ENCODE data around the gene GPC5. TPM values are rescaled to one million over a fixed set of nuclear protein-coding genes. Genes with fewer than 3 reads are reported as not detected.
A peak's percentile ranks its signal among the peaks of the same experiment; 100 is the strongest.

GPC5 gene
- total and polyA plus RNA-seq, 7 experiments from 2014 or later: 0.10 to 0.38 TPM; not detected in 5

DNA sequence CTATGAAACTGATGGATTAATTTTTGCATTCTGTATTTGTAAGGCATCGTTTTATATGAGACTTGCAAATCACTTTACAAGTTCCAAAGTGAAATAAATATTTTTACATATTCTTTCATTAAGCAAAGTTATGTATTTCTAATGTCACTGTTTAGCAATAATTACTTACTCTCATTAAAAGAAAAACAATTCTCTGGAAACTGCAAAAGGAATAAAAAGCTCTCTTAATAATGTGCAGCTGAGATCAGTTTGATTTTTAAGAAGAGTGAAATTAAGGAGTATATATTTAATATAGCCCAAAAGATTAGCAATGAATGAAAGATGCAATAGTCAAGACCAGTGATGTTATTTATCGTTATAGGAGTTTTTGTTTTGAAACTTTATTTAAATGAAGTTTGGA, 155.2 kb downstream of the GPC5 start:
- DNase-seq: no peak
- no peak overlapping the region for H3K27ac Mint-ChIP-seq
- no peaks in the 10 kb centered on the region for H3K36me3 Mint-ChIP-seq
- Histone ChIP-seq H3K4me3 (ENCODE audit: low read length) (no peak overlapping the region), H3K4me1 (ENCODE audit: control insufficient read depth in 2 of 2, insufficient read depth in 2 of 2, low read length in 2 of 2) (no peaks in the 10 kb centered on the region), H3K9me3 (ENCODE audit: control insufficient read depth in 2 of 3, low read length in 3 of 3) (no peaks in the 10 kb centered on the region), H3K27ac (ENCODE audit: low read depth, low read length) (no peak overlapping the region), H3K27me3 (ENCODE audit: control insufficient read depth in 2 of 2, insufficient read depth in 2 of 2, low read length in 2 of 2) (no peaks in the 10 kb centered on the region), H3K36me3 (ENCODE audit: control insufficient read depth in 2 of 3, insufficient read depth in 3 of 3, low read length in 3 of 3) (no peaks in the 10 kb centered on the region)
- ChIA-PET CTCF (no interaction called here), POLR2A (no interaction called here)
- peaks cover 0 to 16% (median 8%) of the 10 kb centered on the region in 11 donors for H3K9me3 Mint-ChIP-seq
- no peak for ATAC-seq
- H3K4me3 Mint-ChIP-seq: no peak overlapping the region
- H3K4me1 Mint-ChIP-seq: no peaks in the 10 kb centered on the region
- no peaks in the 10 kb centered on the region for H3K27me3 Mint-ChIP-seq
- intact Hi-C loops (cut with micrococcal nuclease): no loop called here

DNA sequence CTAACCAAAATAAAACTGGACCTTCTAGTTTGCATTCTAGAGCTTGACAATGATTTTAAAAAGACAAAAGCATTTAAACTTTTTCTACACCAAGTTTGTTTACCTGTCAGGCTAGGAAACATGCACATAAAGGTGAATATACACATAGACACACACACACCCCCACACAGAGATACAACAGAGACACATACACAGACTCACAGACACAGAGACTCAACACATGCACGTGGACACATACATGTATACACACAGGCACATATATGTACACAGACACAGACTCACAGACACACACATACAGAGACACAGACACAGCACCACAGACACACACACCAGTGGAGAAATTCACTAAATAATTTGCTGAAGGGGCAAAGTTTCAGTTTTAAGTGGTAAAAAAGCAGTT, 155.7 kb downstream of the GPC5 start:
- ChIA-PET CTCF (no interaction called here), POLR2A (no interaction called here)
- Histone ChIP-seq H3K27me3 (ENCODE audit: control insufficient read depth in 2 of 2, insufficient read depth in 2 of 2, low read length in 2 of 2) (no peaks in the 10 kb centered on the region), H3K9me3 (ENCODE audit: control insufficient read depth in 2 of 3, low read length in 3 of 3) (no peaks in the 10 kb centered on the region), H3K4me1 (ENCODE audit: control insufficient read depth in 2 of 2, insufficient read depth in 2 of 2, low read length in 2 of 2) (no peaks in the 10 kb centered on the region), H3K36me3 (ENCODE audit: control insufficient read depth in 2 of 3, insufficient read depth in 3 of 3, low read length in 3 of 3) (no peaks in the 10 kb centered on the region), H3K27ac (ENCODE audit: low read depth, low read length) (no peak overlapping the region), H3K4me3 (ENCODE audit: low read length) (no peak overlapping the region)
- DNase-seq: no peak
- Mint-ChIP-seq H3K4me3 (no peak overlapping the region), H3K4me1 (no peaks in the 10 kb centered on the region), H3K9me3 (peaks cover 0 to 16% (median 8%) of the 10 kb centered on the region in 11 donors), H3K36me3 (no peaks in the 10 kb centered on the region), H3K27me3 (no peaks in the 10 kb centered on the region), H3K27ac (no peak overlapping the region)
- intact Hi-C loops (cut with micrococcal nuclease): no loop called here
- ATAC-seq: no peak

DNA sequence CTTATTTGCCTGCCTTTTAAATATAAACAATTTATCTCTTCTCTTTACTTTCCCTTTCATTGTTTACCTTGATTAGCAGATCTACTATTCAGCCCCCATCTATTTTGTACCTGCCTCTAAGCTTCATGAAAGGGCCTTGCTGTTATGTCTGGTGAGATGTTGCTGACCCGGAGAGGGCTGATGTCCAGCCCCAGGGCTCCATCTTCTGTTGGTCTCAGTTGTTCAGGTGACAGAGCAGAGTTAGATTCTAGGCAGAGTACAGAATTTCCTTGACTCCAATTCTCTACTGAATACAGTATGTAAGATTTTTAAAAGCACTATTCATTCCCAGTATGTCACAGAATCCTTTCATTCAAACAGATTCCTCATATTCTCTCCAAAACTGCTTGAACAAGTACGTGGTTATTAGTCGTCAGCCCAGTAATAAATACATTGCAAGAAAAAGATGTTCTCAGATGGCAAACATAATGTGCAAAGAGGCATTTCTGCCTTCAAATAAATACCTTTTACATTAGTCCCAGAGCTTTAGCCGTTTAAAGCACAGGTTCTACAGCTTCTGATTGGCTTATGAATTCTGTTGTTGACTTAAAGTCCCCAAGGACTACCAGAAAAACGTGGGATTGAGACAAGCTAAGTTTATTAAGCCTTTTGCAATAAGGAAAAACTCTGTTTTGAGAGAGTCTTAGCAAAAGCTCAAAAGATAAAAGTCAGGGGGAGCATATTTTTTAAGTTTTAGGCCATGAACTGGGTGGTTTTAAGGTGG, 159.1 kb downstream of the GPC5 start:
- no peak for ATAC-seq
- Histone ChIP-seq H3K27me3 (ENCODE audit: control insufficient read depth in 2 of 2, insufficient read depth in 2 of 2, low read length in 2 of 2) (no peaks in the 10 kb centered on the region), H3K4me3 (ENCODE audit: low read length) (no peak overlapping the region), H3K9me3 (ENCODE audit: control insufficient read depth in 2 of 3, low read length in 3 of 3) (no peaks in the 10 kb centered on the region), H3K27ac (ENCODE audit: low read depth, low read length) (no peak overlapping the region), H3K36me3 (ENCODE audit: control insufficient read depth in 2 of 3, insufficient read depth in 3 of 3, low read length in 3 of 3) (no peaks in the 10 kb centered on the region), H3K4me1 (ENCODE audit: control insufficient read depth in 2 of 2, insufficient read depth in 2 of 2, low read length in 2 of 2) (no peaks in the 10 kb centered on the region)
- Mint-ChIP-seq H3K4me1 (no peaks in the 10 kb centered on the region), H3K27ac (no peak overlapping the region), H3K27me3 (no peaks in the 10 kb centered on the region), H3K4me3 (no peak overlapping the region), H3K36me3 (no peaks in the 10 kb centered on the region), H3K9me3 (peaks cover 0 to 9% (median 0%) of the 10 kb centered on the region in 11 donors)
- ChIA-PET CTCF (no interaction called here), POLR2A (no interaction called here)
- DNase-seq: no peak
- intact Hi-C loops (cut with micrococcal nuclease): no loop called here

DNA sequence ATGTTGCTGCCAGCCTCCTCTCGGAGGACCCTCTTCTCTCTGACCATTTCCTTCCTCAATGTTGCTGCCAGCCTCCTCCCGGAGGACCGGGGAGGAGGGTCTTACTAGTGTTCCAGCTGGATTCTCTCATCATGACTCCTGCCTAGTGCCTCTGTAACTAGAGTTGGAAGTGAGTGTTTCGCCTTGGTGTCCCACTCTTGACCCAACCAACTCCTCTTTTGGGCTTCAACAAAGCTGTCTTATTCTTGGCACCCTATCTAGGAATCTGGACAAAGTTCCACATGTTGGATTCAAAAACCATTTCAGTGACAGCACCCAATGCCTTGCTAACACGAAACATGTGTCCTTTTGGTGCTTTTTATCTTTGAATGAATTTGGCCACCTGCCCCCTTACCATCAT, 165.4 kb downstream of the GPC5 start:
- H3K27me3 Mint-ChIP-seq: peaks cover 0 to 5% (median 0%) of the 10 kb centered on the region in 5 donors
- CTCF ChIA-PET: no interaction called here
- no peak for DNase-seq

DNA sequence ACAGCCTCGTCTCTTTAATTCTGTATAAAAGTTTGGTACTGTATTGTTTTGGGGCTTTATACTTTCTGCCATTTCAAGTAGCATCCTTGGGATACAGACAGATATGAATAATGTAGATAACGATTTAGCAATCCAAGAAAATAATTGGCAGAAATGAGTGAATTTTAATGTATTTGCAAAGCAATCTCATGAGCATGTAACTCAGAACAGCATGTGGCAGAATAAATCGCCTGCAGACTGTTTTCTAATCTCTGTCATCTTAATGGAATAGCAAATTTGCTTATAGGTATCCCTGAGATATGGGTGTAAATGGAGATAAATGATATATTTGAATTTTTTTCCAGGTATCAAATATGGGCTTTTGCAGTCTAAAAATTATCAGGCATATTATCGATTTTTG, 166.0 kb downstream of the GPC5 start:
- Histone ChIP-seq H3K9me3 (ENCODE audit: control insufficient read depth in 2 of 3, low read length in 3 of 3) (no peaks in the 10 kb centered on the region), H3K27ac (ENCODE audit: low read depth, low read length) (no peak overlapping the region), H3K27me3 (ENCODE audit: control insufficient read depth in 2 of 2, insufficient read depth in 2 of 2, low read length in 2 of 2) (no peaks in the 10 kb centered on the region), H3K36me3 (ENCODE audit: control insufficient read depth in 2 of 3, insufficient read depth in 3 of 3, low read length in 3 of 3) (no peaks in the 10 kb centered on the region), H3K4me1 (ENCODE audit: control insufficient read depth in 2 of 2, insufficient read depth in 2 of 2, low read length in 2 of 2) (no peaks in the 10 kb centered on the region), H3K4me3 (ENCODE audit: low read length) (no peak overlapping the region)
- Mint-ChIP-seq H3K27ac (no peak overlapping the region), H3K4me1 (no peaks in the 10 kb centered on the region), H3K27me3 (peaks cover 0 to 11% (median 0%) of the 10 kb centered on the region in 5 donors), H3K4me3 (no peak overlapping the region), H3K36me3 (no peaks in the 10 kb centered on the region), H3K9me3 (peaks cover 0 to 6% (median 0%) of the 10 kb centered on the region in 11 donors)
- no peak for DNase-seq
- ATAC-seq: no peak
- intact Hi-C loops (cut with micrococcal nuclease): no loop called here
- CTCF ChIA-PET: no interaction called here
- POLR2A ChIA-PET: no interaction called here

More for the DNA sequence above, 165.4 kb downstream of the GPC5 start:
- H3K4me3 ChIP-seq (ENCODE audit: low read length): no peak overlapping the region
- intact Hi-C loops (cut with micrococcal nuclease): no loop called here
- no peaks in the 10 kb centered on the region for H3K4me1 ChIP-seq (ENCODE audit: control insufficient read depth in 2 of 2, insufficient read depth in 2 of 2, low read length in 2 of 2)
- H3K4me1 Mint-ChIP-seq: no peaks in the 10 kb centered on the region
- POLR2A ChIA-PET: no interaction called here
- no peak overlapping the region for H3K27ac Mint-ChIP-seq
- H3K36me3 ChIP-seq (ENCODE audit: control insufficient read depth in 2 of 3, insufficient read depth in 3 of 3, low read length in 3 of 3): no peaks in the 10 kb centered on the region
- peaks cover 0 to 6% (median 0%) of the 10 kb centered on the region in 11 donors for H3K9me3 Mint-ChIP-seq
- no peaks in the 10 kb centered on the region for H3K36me3 Mint-ChIP-seq
- H3K27me3 ChIP-seq (ENCODE audit: control insufficient read depth in 2 of 2, insufficient read depth in 2 of 2, low read length in 2 of 2): no peaks in the 10 kb centered on the region
- no peak for ATAC-seq
- no peaks in the 10 kb centered on the region for H3K9me3 ChIP-seq (ENCODE audit: control insufficient read depth in 2 of 3, low read length in 3 of 3)
- H3K4me3 Mint-ChIP-seq: no peak overlapping the region
- no peak overlapping the region for H3K27ac ChIP-seq (ENCODE audit: low read depth, low read length)

DNA sequence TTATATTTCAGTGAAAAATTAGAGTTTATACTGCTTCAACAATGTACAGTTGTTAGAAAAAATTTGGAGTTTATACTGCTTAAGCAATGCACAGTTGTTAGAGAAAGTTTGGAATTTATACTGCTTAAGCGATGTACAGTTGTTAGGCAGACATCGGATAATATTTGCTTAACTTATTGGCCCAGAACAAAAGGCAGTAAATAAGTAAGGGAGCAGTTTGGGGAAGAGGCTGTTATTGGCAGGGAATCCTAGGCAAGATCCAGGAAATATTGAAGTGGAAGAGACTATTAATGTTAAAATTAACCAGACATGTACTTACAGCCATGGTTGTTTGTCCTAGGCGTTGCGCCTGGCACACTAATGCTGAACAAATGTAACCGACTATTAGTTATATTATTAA, 166.9 kb downstream of the GPC5 start:
- H3K36me3 ChIP-seq (ENCODE audit: control insufficient read depth in 2 of 3, insufficient read depth in 3 of 3, low read length in 3 of 3): no peaks in the 10 kb centered on the region
- H3K4me1 ChIP-seq (ENCODE audit: control insufficient read depth in 2 of 2, insufficient read depth in 2 of 2, low read length in 2 of 2): no peaks in the 10 kb centered on the region
- DNase-seq (no peak), ATAC-seq (no peak)
- CTCF ChIA-PET: no interaction called here
- intact Hi-C loops (cut with micrococcal nuclease): no loop called here
- peaks cover 0 to 3% (median 0%) of the 10 kb centered on the region in 11 donors for H3K9me3 Mint-ChIP-seq
- no peaks in the 10 kb centered on the region for H3K4me1 Mint-ChIP-seq
- H3K36me3 Mint-ChIP-seq: no peaks in the 10 kb centered on the region
- no peak overlapping the region for H3K4me3 ChIP-seq (ENCODE audit: low read length)
- H3K27ac ChIP-seq (ENCODE audit: low read depth, low read length): no peak overlapping the region
- no peak overlapping the region for H3K27ac Mint-ChIP-seq
- H3K27me3 Mint-ChIP-seq: peaks cover 0 to 15% (median 0%) of the 10 kb centered on the region in 5 donors
- POLR2A ChIA-PET: no interaction called here
- H3K27me3 ChIP-seq (ENCODE audit: control insufficient read depth in 2 of 2, insufficient read depth in 2 of 2, low read length in 2 of 2): no peaks in the 10 kb centered on the region
- H3K4me3 Mint-ChIP-seq: no peak overlapping the region
- no peaks in the 10 kb centered on the region for H3K9me3 ChIP-seq (ENCODE audit: control insufficient read depth in 2 of 3, low read length in 3 of 3)

DNA sequence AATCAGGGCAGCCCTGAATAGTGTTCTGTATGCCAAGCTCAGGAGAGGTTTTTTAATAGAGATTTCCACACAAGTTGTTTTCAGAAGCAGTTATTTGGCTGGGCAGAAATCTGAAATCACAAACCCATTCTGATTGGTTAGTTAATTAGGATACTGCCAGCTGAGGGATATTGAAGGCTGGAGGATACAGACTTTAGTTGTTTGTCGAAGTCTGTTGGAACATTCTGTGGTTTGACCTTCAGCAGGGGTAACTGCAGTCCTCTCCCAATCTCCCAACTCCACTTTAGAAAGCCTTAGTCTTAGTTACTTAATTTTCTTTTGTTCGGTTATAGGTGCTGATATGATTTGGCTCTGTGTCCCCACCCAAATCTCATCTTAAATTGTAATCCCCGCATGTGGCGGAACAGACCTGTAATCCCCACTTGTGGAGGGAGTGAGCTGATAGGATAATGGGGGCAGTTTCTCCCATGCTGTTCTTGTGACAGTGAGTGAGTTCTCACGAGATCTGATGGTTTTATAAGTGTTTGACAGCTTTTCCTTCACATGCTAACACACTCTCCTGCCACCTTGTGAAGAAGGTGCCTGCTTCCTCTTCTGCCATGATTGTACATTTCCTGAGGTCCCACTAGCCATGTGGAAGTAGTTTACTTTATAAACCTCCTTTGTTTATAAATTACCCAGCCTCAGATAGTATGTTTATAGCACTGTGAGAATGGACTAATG, 169.2 kb downstream of the GPC5 start:
- intact Hi-C loops (cut with micrococcal nuclease): no loop called here
- H3K4me3 ChIP-seq (ENCODE audit: low read length): no peak overlapping the region
- ChIA-PET POLR2A (no interaction called here), CTCF (no interaction called here)
- no peaks in the 10 kb centered on the region for H3K9me3 ChIP-seq (ENCODE audit: control insufficient read depth in 2 of 3, low read length in 3 of 3)
- ATAC-seq: no peak
- H3K4me1 Mint-ChIP-seq: no peaks in the 10 kb centered on the region
- DNase-seq: no peak
- no peaks in the 10 kb centered on the region for H3K4me1 ChIP-seq (ENCODE audit: control insufficient read depth in 2 of 2, insufficient read depth in 2 of 2, low read length in 2 of 2)
- peak overlapping the region in 1 of 9 donors; percentile 65 for H3K27ac Mint-ChIP-seq
- no peak overlapping the region for H3K4me3 Mint-ChIP-seq
- no peaks in the 10 kb centered on the region for H3K36me3 Mint-ChIP-seq
- H3K9me3 Mint-ChIP-seq: peaks cover 0 to 3% (median 0%) of the 10 kb centered on the region in 11 donors
- peaks cover 0 to 15% (median 0%) of the 10 kb centered on the region in 5 donors for H3K27me3 Mint-ChIP-seq
- H3K36me3 ChIP-seq (ENCODE audit: control insufficient read depth in 2 of 3, insufficient read depth in 3 of 3, low read length in 3 of 3): no peaks in the 10 kb centered on the region
- no peak overlapping the region for H3K27ac ChIP-seq (ENCODE audit: low read depth, low read length)
- H3K27me3 ChIP-seq (ENCODE audit: control insufficient read depth in 2 of 2, insufficient read depth in 2 of 2, low read length in 2 of 2): no peaks in the 10 kb centered on the region
